ENCODE results near the gene PLXNA2. TPM values are rescaled to one million over a fixed set of nuclear protein-coding genes. Genes with fewer than 3 reads are reported as not detected.

Gene PLXNA2
- total RNA-seq, 2 experiments from 2014 or later = 0.84 to 1.6 TPM

DNA sequence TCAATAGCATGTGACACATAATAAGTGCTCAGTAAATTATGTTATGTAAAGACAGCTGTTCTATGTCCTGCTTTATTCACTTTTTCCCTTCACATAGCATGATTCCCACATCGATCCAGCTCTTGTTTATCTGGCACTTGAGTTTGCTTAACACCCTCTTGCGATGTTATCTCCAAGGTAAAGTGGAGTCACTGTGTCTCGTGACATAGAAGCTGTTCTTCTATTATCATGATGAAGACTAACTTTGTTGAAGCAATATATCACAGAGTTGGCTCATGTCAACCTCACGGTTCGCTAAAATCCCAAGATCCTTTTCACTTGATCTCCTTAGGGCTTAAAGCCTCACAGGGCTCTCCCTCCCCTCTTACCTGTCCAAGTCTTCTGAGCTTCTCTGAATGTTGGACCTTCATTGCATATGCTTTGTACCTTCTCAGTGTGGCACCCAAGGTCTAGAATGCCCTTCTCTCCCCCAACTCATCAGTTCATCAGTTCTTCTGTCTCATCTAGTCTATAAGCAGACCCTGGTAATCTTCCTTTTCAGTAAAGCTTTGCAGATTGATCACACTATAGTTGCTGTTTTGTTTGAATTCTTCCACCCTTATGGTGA, 38.0 kb downstream of the PLXNA2 start:
- ChIA-PET POLR2A (no interaction called here), CTCF (interaction anchor here (1.0 kb wide), 2 partner anchors 16 to 38 kb away, joined by 3 read pairs; partner anchors contain the start of gene PLXNA2)
- H3K4me1 Mint-ChIP-seq (ENCODE audit: low read depth) = no peaks in the 10 kb centered on the region
- ATAC-seq (no peak), DNase-seq (no peak)
- H3K4me3 Mint-ChIP-seq = no peak overlapping the region
- H3K27ac Mint-ChIP-seq = no peak overlapping the region
- H3K9me3 Mint-ChIP-seq (ENCODE audit: insufficient read depth) = no peaks in the 10 kb centered on the region
- peaks cover 9% of the 10 kb centered on the region for H3K27me3 Mint-ChIP-seq (ENCODE audit: low read depth)
- H3K36me3 Mint-ChIP-seq (ENCODE audit: low read depth) = no peaks in the 10 kb centered on the region

DNA sequence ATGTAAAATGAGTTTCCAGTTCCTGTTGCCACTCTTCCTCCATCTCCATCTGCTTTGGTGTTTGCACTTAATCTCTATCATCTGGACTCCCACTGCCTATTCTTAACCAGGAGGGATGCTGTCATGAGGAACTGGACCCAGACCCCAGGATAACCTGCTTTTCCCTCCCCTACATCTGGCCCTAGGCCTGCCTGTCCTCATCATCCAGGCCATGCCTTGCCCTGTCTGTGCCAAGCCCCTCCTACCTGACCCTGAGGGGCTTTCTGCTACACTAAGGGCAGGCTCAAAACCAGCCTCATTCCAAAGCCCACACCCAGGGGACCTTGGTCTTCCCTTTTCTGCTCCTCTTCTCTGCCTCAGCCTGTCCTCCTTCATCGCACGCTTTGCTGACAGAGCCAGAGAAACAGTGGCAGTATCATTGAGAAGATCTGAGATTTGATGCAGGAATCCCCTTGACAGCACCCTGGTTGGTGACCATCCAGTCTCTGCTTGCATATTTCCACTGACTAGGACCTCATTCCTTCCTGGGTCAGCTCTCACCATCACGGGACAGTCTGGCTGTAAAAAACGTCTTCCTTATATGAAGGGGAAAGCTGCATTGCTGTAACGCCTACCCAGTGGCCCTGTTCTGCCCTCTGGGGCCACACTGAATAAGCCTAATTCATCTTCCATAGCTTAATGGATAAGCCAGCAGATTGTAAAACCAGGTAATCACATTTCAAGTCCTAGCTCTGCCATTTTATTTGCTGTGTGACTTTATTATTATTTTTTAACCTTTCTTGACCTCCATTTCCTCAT, 38.8 kb downstream of the PLXNA2 start:
- ATAC-seq = no peak
- CTCF ChIA-PET = interaction anchor here (1.0 kb wide), 1 partner anchor 15 kb away, joined by 3 read pairs; no protein-coding TSS in a partner anchor

GRCh38 chr1:208204779-208205178, 39.4 kb downstream of the PLXNA2 start:
- H3K9me3 Mint-ChIP-seq (ENCODE audit: insufficient read depth) = no peaks in the 10 kb centered on the region
- no peak overlapping the region for H3K4me3 Mint-ChIP-seq
- H3K27me3 Mint-ChIP-seq (ENCODE audit: low read depth) = peaks cover 5% of the 10 kb centered on the region
- H3K27ac Mint-ChIP-seq = no peak overlapping the region
- DNase-seq = no peak
- CTCF ChIA-PET = no interaction called here
- no peaks in the 10 kb centered on the region for H3K36me3 Mint-ChIP-seq (ENCODE audit: low read depth)
- POLR2A ChIA-PET = no interaction called here
- no peak for ATAC-seq
- no peaks in the 10 kb centered on the region for H3K4me1 Mint-ChIP-seq (ENCODE audit: low read depth)

More for the DNA sequence above, 38.8 kb downstream of the PLXNA2 start:
- Mint-ChIP-seq H3K27me3 (ENCODE audit: low read depth) (peaks cover 5% of the 10 kb centered on the region), H3K27ac (no peak overlapping the region), H3K4me3 (no peak overlapping the region), H3K9me3 (ENCODE audit: insufficient read depth) (no peaks in the 10 kb centered on the region), H3K36me3 (ENCODE audit: low read depth) (no peaks in the 10 kb centered on the region), H3K4me1 (ENCODE audit: low read depth) (no peaks in the 10 kb centered on the region)
- no peak for DNase-seq
- POLR2A ChIA-PET = no interaction called here

- Mint-ChIP-seq H3K9me3 (ENCODE audit: insufficient read depth) (no peaks in the 10 kb centered on the region), H3K4me1 (ENCODE audit: low read depth) (no peaks in the 10 kb centered on the region), H3K27ac (no peak overlapping the region), H3K4me3 (no peak overlapping the region), H3K27me3 (ENCODE audit: low read depth) (peaks cover 5% of the 10 kb centered on the region), H3K36me3 (ENCODE audit: low read depth) (no peaks in the 10 kb centered on the region)
- CTCF ChIA-PET = interaction anchor here (2.4 kb wide), 1 partner anchor 41 kb away, joined by 9 read pairs; the partner anchor contains the start of gene PLXNA2
- POLR2A ChIA-PET = no interaction called here
- ATAC-seq (no peak), DNase-seq (no peak)
Measured at GRCh38 chr1:208203848-208204609, 40.2 kb downstream of the PLXNA2 start.

- H3K36me3 Mint-ChIP-seq (ENCODE audit: low read depth) = no peaks in the 10 kb centered on the region
- no peak overlapping the region for H3K4me3 Mint-ChIP-seq
- DNase-seq = no peak
- POLR2A ChIA-PET = no interaction called here
- CTCF ChIA-PET = interaction anchor here (2.4 kb wide), 1 partner anchor 42 kb away, joined by 9 read pairs; the partner anchor contains the start of gene PLXNA2
- ATAC-seq = no peak
- H3K4me1 Mint-ChIP-seq (ENCODE audit: low read depth) = no peaks in the 10 kb centered on the region
- H3K27me3 Mint-ChIP-seq (ENCODE audit: low read depth) = no peaks in the 10 kb centered on the region
- no peaks in the 10 kb centered on the region for H3K9me3 Mint-ChIP-seq (ENCODE audit: insufficient read depth)
- H3K27ac Mint-ChIP-seq = no peak overlapping the region
Measured at GRCh38 chr1:208203127-208203847, 40.9 kb downstream of the PLXNA2 start.

- H3K4me3 Mint-ChIP-seq = no peak overlapping the region
- no peaks in the 10 kb centered on the region for H3K36me3 Mint-ChIP-seq (ENCODE audit: low read depth)
- no peaks in the 10 kb centered on the region for H3K4me1 Mint-ChIP-seq (ENCODE audit: low read depth)
- no peaks in the 10 kb centered on the region for H3K9me3 Mint-ChIP-seq (ENCODE audit: insufficient read depth)
- no peak overlapping the region for H3K27ac Mint-ChIP-seq
- H3K27me3 Mint-ChIP-seq (ENCODE audit: low read depth) = no peaks in the 10 kb centered on the region
- POLR2A ChIA-PET = no interaction called here
- ATAC-seq (no peak), DNase-seq (no peak)
- CTCF ChIA-PET = interaction anchor here (1.1 to 2.4 kb wide), 2 partner anchors 43 to 71 kb away, joined by 3 to 9 read pairs; partner anchors contain the start of gene PLXNA2
Measured at GRCh38 chr1:208202333-208202995, 41.7 kb downstream of the PLXNA2 start.

DNA sequence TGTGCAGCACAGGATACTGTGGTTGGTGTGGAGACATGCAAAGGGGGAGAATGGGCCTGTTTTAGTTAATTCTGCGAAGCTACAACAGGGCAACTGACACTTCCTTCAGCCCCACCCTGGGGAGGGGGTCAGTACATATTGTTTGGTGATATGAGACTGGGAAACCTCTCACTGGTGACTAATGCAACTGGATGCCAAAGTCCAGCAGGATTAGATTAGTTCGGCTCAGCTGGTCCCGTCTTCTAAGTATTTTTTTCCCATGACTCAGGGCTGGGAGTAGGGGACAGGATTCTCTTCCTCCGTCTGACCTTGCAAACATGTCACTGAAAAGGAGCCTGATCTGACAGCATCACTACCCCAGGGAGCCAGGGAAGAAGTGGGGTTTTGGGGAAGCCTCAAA, 43.0 kb downstream of the PLXNA2 start:
- H3K27me3 Mint-ChIP-seq (ENCODE audit: low read depth) = no peaks in the 10 kb centered on the region
- ATAC-seq (no peak), DNase-seq (no peak)
- H3K4me1 Mint-ChIP-seq (ENCODE audit: low read depth) = no peaks in the 10 kb centered on the region
- H3K36me3 Mint-ChIP-seq (ENCODE audit: low read depth) = no peaks in the 10 kb centered on the region
- ChIA-PET POLR2A (no interaction called here), CTCF (interaction anchor here (1.1 to 2.4 kb wide), 2 partner anchors 44 to 70 kb away, joined by 3 to 9 read pairs; partner anchors contain the start of gene PLXNA2)
- H3K4me3 Mint-ChIP-seq = no peak overlapping the region
- no peak overlapping the region for H3K27ac Mint-ChIP-seq
- H3K9me3 Mint-ChIP-seq (ENCODE audit: insufficient read depth) = no peaks in the 10 kb centered on the region

DNA sequence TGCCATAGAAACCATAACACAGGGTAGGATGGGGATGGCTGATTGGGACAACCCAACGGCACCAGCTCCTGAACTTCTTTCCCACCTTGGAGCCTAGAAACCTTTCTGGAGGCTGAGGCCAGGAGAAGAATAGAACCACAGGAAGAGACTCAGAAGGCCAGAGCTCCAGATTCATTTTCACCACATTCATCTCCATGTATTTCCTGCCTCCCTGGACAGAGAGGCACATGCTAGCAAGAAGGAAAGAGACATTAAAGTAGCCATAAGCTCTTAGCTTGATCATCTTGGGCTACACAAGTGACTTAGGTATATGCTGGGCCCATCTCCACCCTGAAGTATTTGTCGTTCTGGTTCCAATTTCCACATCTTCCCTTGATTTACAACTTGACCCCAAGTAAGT, 44.1 kb downstream of the PLXNA2 start:
- Mint-ChIP-seq H3K36me3 (ENCODE audit: low read depth) (no peaks in the 10 kb centered on the region), H3K9me3 (ENCODE audit: insufficient read depth) (no peaks in the 10 kb centered on the region), H3K4me3 (no peak overlapping the region), H3K4me1 (ENCODE audit: low read depth) (no peaks in the 10 kb centered on the region), H3K27me3 (ENCODE audit: low read depth) (no peaks in the 10 kb centered on the region), H3K27ac (no peak overlapping the region)
- DNase-seq = no peak
- ChIA-PET CTCF (no interaction called here), POLR2A (no interaction called here)
- no peak for ATAC-seq

DNA sequence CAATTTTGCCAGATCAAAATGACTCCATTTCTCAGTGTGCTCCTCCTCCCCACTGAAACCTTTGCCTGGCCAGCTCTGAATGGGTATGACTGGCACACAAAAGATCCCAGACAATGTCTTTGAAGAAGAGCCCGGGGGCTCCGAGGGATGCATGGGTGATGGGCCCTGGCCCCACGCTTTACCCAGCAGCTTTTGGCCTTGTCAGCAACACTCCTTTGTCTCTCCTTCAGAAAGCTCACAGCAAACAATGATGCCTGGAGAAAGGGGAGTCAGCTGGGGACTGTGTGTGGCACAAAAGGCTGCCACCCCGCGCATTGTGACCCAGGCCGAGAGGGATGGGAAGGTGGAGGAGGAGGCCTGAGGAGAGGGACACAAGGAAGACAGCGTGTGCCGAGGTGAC, 45.9 kb downstream of the PLXNA2 start:
- H3K4me3 Mint-ChIP-seq = no peak overlapping the region
- DNase-seq = no peak
- H3K27me3 Mint-ChIP-seq (ENCODE audit: low read depth) = peaks cover 6% of the 10 kb centered on the region
- H3K36me3 Mint-ChIP-seq (ENCODE audit: low read depth) = no peaks in the 10 kb centered on the region
- CTCF ChIA-PET = no interaction called here
- H3K9me3 Mint-ChIP-seq (ENCODE audit: insufficient read depth) = no peaks in the 10 kb centered on the region
- POLR2A ChIA-PET = no interaction called here
- H3K27ac Mint-ChIP-seq = no peak overlapping the region
- no peaks in the 10 kb centered on the region for H3K4me1 Mint-ChIP-seq (ENCODE audit: low read depth)
- no peak for ATAC-seq

DNA sequence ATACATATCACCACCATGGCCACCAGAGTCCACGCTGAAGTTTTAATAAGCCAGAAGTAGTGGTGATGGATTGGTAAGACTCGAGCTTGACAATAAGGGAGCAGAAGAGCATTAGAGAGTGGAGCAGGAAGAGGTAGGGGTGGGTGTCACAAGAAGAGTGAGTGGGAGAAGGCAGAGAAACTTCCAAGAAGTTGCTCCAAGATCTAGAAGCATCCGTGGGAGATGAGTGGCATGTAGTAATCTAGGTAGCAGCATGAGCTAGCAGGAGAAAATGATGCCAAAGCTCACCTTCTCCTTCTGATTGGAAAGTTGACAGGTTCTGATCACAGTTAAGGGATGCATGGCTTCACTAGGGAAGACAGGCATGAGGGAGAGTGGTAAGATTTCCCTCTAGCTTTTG, 49.2 kb downstream of the PLXNA2 start:
- peaks cover 9% of the 10 kb centered on the region for H3K27me3 Mint-ChIP-seq (ENCODE audit: low read depth)
- ATAC-seq (no peak), DNase-seq (no peak)
- no peaks in the 10 kb centered on the region for H3K9me3 Mint-ChIP-seq (ENCODE audit: insufficient read depth)
- H3K4me3 Mint-ChIP-seq = no peak overlapping the region
- no peaks in the 10 kb centered on the region for H3K36me3 Mint-ChIP-seq (ENCODE audit: low read depth)
- CTCF ChIA-PET = interaction anchor here (1.2 kb wide), 1 partner anchor 51 kb away, joined by 3 read pairs; no protein-coding TSS in a partner anchor
- no peak overlapping the region for H3K27ac Mint-ChIP-seq
- POLR2A ChIA-PET = no interaction called here
- H3K4me1 Mint-ChIP-seq (ENCODE audit: low read depth) = no peaks in the 10 kb centered on the region

GRCh38 chr1:208192995-208193394, 51.2 kb downstream of the PLXNA2 start:
- Mint-ChIP-seq H3K9me3 (ENCODE audit: insufficient read depth) (no peaks in the 10 kb centered on the region), H3K4me3 (no peak overlapping the region), H3K4me1 (ENCODE audit: low read depth) (peaks cover 13% of the 10 kb centered on the region), H3K27me3 (ENCODE audit: low read depth) (peaks cover 15% of the 10 kb centered on the region), H3K36me3 (ENCODE audit: low read depth) (no peaks in the 10 kb centered on the region), H3K27ac (no peak overlapping the region)
- DNase-seq (no peak), ATAC-seq (no peak)
- CTCF ChIA-PET = no interaction called here
- POLR2A ChIA-PET = no interaction called here
